NCI-H526 treated with DMSO at 0.1 percent for 48 hours (cell line): ENCODE data around the gene CBLN3.
"Not testable (repeated sequence)": the region's sequence is repeated elsewhere in the genome, so short reads cannot be mapped to it uniquely, and the experiment has no call there.

Source experiments
- DNase-seq: peaks from one replicate; lab custom pipeline; 2025; lab: John Stamatoyannopoulos, UW

Gene CBLN3

DNA sequence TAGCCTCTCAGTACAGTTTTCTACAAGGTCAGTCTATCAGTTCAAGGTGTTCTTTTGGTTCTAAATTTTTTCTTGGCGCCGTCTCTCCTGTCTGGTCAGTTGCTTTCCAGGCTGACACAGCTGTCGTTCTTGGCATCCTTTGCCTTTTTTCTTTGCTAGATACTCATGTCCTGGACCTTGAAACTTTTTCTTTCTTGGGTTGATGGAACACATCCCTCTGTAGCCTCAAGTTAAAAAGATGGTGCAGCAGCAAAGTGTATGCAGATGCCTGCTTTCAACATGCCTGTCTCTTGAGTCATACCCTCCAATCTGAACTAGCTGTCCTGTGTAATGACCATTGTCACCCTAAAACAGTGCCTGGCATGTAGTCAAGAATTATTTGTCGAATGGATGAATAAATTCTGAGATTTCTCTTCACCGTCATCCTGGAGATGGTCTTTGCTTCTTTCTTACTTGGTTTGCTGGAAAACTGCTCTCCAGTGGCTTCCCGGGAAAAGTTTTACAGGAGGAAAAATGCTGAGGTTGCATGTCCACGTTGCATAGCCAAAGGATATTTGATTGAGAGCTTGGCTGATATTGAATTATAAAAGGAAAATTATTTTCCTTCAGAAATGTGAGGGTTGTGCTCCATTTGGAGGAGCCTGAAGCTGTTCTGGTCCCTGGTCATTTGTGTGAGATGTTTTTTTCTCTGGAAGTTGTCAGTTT lies 26.0 kb downstream of the CBLN3 start:
- no peak for DNase-seq

- no peak for DNase-seq
Measured at GRCh38 chr14:24401810-24402702, 27.4 kb downstream of the CBLN3 start.

- no peak for DNase-seq
Measured at GRCh38 chr14:24399999-24400718, 29.3 kb downstream of the CBLN3 start.

DNA sequence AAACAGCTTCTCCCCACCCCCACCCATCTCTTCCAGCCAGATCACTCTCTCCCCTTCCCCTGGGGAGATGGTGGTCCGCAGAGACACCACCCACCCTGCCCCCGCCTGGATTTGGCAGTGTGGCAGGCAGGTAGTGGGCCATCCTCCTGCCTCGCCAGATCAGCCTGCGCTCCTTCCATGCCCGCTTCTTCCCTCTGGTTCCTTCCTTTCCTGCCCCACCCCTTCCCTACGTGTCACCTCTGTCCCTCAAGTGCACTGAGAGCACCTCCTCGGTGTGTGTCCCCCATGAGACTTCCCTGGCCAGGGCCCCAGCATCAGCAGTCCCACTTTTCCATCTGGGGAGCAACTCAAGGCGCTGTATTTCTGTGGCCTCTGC lies 30.0 kb downstream of the CBLN3 start:
- DNase-seq = no peak

GRCh38 chr14:24398653-24399446 lies 30.6 kb downstream of the CBLN3 start, which contains the start of gene NYNRIN:
TSS of gene NYNRIN (plus strand) at chr14:24399003. CDS start at chr14:24399247, 244 bp downstream.
- no peak for DNase-seq

GRCh38 chr14:24398293-24398652 lies 31.2 kb downstream of the CBLN3 start:
- DNase-seq = no peak

- no peak for DNase-seq
Measured at GRCh38 chr14:24397639-24398292, 31.7 kb downstream of the CBLN3 start.

DNA sequence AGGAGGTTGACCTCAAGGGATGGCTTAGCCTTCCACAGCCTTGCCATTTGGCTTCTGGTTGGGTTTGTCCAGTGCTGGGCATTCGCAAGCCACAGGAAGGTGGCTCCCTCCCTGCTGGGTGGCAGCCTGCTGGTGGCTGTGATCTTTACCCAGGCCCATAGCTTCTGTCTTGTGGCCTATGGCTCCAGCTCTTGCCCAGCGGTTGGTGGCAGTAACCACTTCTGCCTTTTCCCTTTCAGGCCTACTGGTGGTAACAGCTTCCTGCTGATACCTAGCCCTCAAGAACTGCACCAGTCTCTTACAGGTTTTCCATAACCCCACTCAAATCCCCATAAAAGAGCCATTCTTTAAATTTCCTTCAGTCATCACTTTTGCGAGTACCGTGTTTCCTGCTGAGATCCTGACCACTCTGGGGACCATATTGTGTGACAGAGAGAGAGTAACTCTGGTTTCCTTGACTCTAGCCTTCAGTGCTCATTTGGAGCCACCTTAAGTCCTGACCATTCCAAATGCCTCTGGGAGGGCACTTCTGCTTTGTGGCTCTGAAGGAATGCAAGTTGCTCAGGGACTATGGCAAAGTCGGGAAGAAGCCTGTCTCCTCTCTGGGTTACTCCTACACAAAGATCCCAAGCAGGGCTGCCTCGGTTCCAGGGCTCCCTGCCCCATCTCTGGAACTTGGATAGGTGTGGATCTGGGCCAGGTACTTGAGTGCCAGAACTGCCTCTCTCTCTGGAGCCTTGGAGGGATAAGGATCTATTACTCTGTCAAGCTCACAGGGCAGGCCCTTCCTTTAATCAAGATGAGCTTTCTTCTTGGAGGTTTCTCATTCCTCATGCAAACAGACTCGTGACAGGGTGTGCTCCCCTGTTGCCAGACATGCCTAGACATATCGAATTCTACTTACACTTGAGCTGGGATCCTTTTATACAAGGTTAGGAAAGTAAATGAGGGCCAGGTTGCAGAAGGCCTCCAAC lies 33.6 kb downstream of the CBLN3 start:
- no peak for DNase-seq

DNA sequence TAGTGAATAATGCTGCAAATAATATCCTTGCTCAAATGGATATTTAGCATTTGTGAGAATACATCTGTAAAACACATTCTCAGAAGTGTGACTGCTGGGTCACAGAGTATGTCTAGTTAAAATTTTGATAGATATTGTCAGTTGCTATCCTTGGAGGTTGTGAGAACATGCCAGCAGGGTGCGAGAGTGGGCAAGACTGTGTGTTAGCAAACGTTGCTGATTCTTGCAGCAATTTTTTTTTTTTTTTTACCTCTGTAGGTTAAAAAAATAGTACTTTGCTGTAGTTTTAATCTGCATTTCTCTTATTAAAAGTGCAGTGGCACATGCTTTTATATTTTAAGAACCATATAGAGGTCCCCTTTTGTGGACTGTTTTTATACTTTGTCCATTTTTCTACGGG lies 35.2 kb downstream of the CBLN3 start:
- no peak for DNase-seq

DNA sequence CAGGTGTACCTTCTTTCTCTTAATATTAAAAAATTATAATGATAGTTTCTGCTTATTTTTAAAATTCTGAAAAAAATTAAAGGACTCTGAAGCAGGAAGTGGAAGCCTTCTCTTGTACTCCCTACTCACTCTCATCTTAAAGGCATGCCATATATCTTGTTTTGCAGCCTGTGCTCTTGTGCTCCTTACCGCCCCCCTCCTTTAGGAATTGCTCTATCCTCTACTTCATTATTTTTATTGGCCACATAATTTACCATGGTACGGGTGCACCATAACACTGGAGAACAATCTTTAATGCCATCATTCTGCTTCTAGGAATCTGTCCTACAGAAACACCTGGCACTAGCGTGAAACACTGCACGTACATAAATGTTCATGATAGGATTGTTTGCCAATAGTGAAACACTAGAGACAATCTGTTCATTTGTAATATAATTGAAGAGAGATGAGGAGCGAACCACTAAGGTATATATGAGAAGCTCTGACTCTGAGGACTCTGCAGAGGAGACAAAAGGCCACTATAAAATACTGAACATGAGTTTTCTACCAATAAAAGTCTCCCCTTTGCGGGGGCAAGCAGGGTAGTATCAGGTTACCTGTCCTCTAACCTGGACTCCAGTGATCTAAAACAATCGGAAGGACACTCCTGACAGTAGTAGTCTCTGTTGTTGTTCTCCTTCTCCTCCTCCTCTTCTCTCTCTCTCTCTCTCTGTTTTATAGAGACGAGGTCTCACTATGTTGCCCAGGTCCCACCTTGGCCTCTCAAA lies 37.0 kb downstream of the CBLN3 start:
- no peak for DNase-seq

DNA sequence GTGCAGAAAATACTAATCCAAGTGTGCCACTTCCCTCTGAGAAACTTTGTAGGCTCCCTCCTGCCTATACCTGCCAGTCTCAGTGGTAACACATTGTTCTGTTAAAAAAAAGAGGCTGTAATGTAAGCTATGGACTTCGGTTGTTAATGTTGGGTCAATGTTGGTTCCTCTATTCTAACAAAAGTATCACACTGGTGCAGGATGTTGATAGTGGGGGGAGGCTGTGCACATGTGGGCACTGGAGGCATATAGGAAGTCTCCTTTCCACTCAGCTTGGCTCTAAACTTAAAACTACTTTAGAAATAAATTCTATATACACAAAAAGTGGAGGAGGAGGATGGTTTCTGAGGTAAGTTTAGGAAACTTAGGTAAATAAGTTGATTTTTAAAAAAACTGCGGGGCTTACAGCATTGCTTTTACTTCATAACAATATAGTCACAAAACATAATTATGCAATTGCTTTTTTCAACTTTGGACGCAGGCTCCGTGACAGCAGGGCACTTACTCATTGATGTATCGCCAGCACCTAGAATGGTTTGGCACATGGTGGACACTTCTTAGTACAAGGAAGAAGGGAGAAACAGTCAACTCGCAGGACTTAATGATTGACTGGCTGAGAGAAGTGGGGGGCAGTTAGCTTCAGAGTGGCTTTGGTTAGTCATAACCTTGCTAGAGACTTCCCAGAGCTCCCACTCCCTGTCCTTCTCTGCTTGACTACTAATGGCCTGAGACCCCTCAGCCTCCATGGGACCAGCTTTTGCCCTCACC lies 38.6 kb downstream of the CBLN3 start:
- no peak for DNase-seq

- no peak for DNase-seq
Measured at GRCh38 chr14:24389226-24389848, 40.1 kb downstream of the CBLN3 start.

- no peak for DNase-seq
Measured at GRCh38 chr14:24388474-24389179, 40.8 kb downstream of the CBLN3 start.

DNA sequence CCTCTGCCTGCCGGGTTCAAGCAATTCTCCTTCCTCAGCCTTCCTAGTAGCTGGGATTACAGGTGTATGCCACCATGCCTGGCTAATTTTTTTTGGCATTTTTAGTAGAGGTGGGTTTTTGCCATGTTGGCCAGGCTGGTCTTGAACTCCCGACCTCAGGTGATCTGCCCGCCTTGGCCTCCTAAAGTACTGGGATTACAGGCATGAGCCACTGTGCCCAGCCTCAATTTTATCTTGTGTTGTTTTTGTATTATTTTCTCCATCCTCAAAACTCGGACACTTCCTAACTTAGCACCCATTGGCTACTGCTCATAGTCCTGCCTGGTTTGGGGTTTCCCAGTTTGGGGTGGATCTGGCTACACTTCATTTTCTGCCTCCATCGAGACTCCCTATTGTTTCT lies 41.9 kb downstream of the CBLN3 start:
- not testable (repeated sequence) for DNase-seq

DNA sequence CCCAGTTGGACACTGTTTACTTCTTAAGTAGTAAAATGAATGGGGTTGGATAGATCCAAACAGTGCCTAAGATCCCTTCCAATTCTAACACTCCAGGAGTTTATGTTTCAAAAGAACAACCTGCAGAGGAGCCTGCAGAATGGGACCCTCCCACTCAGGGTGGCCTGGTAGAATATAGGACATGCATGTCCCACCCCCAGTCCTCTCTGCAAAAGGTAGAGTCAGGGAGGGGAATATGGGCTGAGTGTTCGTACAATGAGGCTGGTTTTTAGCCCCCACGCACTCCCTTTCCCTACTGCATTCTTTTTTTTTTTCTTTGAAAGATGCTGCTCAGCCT lies 42.5 kb downstream of the CBLN3 start:
- DNase-seq = no peak

DNA sequence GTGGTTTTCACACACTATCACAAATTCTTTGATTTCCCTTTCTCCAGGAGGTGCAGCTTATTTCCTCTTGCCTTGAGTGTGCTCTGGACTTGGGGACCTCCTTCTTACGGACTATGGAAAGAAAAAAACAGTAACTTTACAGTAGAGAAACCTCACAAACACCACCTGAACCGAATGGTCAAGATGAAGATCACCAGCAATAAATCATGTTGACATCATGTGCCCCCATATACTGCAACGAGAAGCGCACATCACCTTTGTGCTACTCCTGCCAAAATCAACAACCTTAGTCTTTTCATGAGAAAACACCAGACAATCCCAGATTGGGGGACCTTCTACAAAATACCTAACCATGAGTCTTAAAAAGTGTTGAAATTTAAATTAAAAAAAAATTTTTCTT lies 43.9 kb downstream of the CBLN3 start:
- no peak for DNase-seq

DNA sequence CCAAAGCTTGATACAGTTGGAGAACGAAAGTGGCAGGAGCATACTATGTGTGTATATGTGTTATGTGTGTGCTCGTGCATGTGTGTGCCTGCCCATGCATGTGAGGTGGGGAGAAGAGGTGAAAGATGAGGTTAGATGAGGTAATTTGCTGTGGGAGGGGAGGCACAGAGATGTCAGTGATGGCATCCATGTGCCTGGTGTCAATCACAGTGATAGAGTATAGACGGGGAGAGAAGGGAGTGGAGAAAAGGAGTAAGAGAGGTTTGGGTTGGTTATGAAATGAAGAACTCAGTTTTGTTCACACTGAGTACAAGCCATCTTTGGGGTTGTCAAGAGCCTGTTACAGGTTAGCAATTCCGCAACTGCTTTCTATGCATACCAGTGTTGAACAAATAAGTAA lies 45.3 kb downstream of the CBLN3 start:
- no peak for DNase-seq

DNA sequence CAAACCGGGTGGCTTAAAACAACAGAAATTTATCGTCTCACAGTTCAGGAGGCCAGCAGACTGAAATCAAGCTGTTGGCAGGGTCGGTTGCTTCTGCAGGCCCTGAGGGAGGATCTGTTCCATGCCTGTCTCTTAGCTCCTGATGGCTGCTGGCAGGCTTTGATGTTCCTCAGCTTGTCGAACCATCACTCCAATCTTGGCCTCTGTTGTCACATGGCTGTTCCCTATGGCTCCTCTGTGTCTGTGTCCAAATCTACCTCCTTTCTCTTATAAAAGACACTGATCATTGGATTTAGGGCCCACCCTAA lies 47.5 kb downstream of the CBLN3 start:
- DNase-seq = no peak
